ENCODE measurements around the gene MGAT4C.

MGAT4C gene

DNA sequence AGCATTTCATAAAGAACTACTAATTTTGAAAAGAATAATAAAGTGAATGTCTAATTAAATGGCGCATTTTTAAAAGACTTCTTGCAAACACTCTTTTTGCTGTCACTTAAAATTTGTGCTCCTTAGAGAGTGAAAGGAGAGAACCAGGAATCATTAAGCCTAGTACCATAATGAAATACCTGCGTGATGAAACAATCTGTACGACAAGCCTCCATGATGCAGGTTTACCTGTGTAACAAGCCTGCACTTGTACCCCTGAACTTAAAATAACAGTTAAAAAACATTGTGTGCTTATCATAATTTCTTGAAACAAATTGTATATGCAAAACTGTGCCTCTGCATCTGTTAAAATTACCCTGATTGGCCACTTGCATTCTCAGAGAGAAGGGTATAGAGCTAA lies 108.1 kb downstream of the MGAT4C start (continued):
- TF ChIP-seq, protein P1, sequence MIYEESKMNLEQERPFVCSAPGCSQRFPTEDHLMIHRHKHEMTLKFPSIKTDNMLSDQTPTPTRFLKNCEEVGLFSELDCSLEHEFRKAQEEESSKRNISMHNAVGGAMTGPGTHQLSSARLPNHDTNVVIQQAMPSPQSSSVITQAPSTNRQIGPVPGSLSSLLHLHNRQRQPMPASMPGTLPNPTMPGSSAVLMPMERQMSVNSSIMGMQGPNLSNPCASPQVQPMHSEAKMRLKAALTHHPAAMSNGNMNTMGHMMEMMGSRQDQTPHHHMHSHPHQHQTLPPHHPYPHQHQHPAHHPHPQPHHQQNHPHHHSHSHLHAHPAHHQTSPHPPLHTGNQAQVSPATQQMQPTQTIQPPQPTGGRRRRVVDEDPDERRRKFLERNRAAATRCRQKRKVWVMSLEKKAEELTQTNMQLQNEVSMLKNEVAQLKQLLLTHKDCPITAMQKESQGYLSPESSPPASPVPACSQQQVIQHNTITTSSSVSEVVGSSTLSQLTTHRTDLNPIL (CRISPR knock-in tag; IDR thresholded peaks at IDR 0.05; ENCODE audit: low read depth) = no peak
- TF ChIP-seq CSDC2 (CRISPR knock-in tag; IDR thresholded peaks at IDR 0.05) (no peak), ISL1 (CRISPR knock-in tag; IDR thresholded peaks at IDR 0.05) (no peak), PATZ1 (CRISPR knock-in tag; IDR thresholded peaks at IDR 0.05; ENCODE audit: borderline replicate concordance) (no peak), ESRRG (CRISPR knock-in tag; IDR thresholded peaks at IDR 0.05) (no peak)

DNA sequence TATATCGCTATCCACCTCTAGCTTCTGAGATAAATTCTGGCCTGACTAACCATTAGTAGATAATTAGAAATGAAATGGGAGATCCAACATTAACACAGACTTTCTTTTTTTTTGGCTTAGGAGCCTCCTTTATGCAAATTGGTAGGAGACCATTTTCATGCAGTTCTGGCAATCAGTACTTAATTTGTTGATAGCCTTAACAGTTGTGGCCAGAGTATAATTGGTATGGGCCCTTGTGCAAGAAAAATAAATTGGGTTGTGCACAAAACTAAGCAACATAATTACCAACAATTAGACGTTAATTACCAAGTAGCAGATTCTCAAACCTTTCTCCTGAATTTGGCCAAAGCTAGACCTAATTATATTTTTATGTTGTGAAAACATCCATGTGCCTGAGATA lies 111.0 kb downstream of the MGAT4C start:
- ATAC-seq = no peak
- TF ChIP-seq ZNF565 (CRISPR knock-in tag; conservative IDR thresholded peaks at IDR 0.05; ENCODE audit: low read depth) = no peak
- no peak for TF ChIP-seq RARB (CRISPR knock-in tag; IDR thresholded peaks at IDR 0.05)

- no peak for ATAC-seq
- TF ChIP-seq BACH2 (CRISPR knock-in tag; IDR thresholded peaks at IDR 0.05; ENCODE audit: borderline replicate concordance) = no peak
- no peak for TF ChIP-seq CSDC2 (CRISPR knock-in tag; IDR thresholded peaks at IDR 0.05)
- no peak for TF ChIP-seq ZFP3 (CRISPR knock-in tag; IDR thresholded peaks at IDR 0.05)
- TF ChIP-seq SNAI2 (CRISPR knock-in tag; IDR thresholded peaks at IDR 0.05) = no peak
- no peak for TF ChIP-seq OSR1 (CRISPR knock-in tag; IDR thresholded peaks at IDR 0.05)
- TF ChIP-seq ZC3H10 (CRISPR knock-in tag; IDR thresholded peaks at IDR 0.05) = no peak
- no peak for TF ChIP-seq GLIS3 (CRISPR knock-in tag; IDR thresholded peaks at IDR 0.05)
- TF ChIP-seq ARNTL (CRISPR knock-in tag; IDR thresholded peaks at IDR 0.05; ENCODE audit: borderline replicate concordance, low read depth) = no peak
- TF ChIP-seq TOX (CRISPR knock-in tag; IDR thresholded peaks at IDR 0.05; ENCODE audit: borderline replicate concordance) = no peak
- TF ChIP-seq TCF4 (CRISPR knock-in tag; IDR thresholded peaks at IDR 0.05; ENCODE audit: borderline replicate concordance) = no peak
- no peak for TF ChIP-seq ZNF8 (CRISPR knock-in tag; IDR thresholded peaks at IDR 0.05)
- no peak for TF ChIP-seq ZNF70 (CRISPR knock-in tag; IDR thresholded peaks at IDR 0.05)
- no peak for TF ChIP-seq ISL1 (CRISPR knock-in tag; IDR thresholded peaks at IDR 0.05)
- TF ChIP-seq ESRRG (CRISPR knock-in tag; IDR thresholded peaks at IDR 0.05) = no peak
- TF ChIP-seq, protein P1 (CRISPR knock-in tag; IDR thresholded peaks at IDR 0.05; ENCODE audit: low read depth) = no peak
- no peak for TF ChIP-seq TSHZ2 (CRISPR knock-in tag; IDR thresholded peaks at IDR 0.05)
- TF ChIP-seq ZFP30 (CRISPR knock-in tag; IDR thresholded peaks at IDR 0.05) = no peak
- TF ChIP-seq ZNF565 (CRISPR knock-in tag; conservative IDR thresholded peaks at IDR 0.05; ENCODE audit: low read depth) = no peak
These were observed 113.0 kb downstream of the MGAT4C start for GRCh38 chr12:86143162-86143561.

GRCh38 chr12:86139671-86140070 lies 116.5 kb downstream of the MGAT4C start:
- ATAC-seq = no peak
- TF ChIP-seq ARNTL (CRISPR knock-in tag; IDR thresholded peaks at IDR 0.05; ENCODE audit: borderline replicate concordance, low read depth) (no peak), ISL1 (CRISPR knock-in tag; IDR thresholded peaks at IDR 0.05) (no peak), RARB (CRISPR knock-in tag; IDR thresholded peaks at IDR 0.05) (no peak), ZNF70 (CRISPR knock-in tag; IDR thresholded peaks at IDR 0.05) (no peak), SNAI2 (CRISPR knock-in tag; IDR thresholded peaks at IDR 0.05) (no peak), TCF4 (CRISPR knock-in tag; IDR thresholded peaks at IDR 0.05; ENCODE audit: borderline replicate concordance) (no peak), ZFP30 (CRISPR knock-in tag; IDR thresholded peaks at IDR 0.05) (no peak), ZNF565 (CRISPR knock-in tag; conservative IDR thresholded peaks at IDR 0.05; ENCODE audit: low read depth) (no peak)

GRCh38 chr12:86138770-86139169 lies 117.4 kb downstream of the MGAT4C start:
- ATAC-seq = no peak
- TF ChIP-seq TSHZ2 (CRISPR knock-in tag; IDR thresholded peaks at IDR 0.05) (no peak), ZC3H10 (CRISPR knock-in tag; IDR thresholded peaks at IDR 0.05) (no peak), ZFP3 (CRISPR knock-in tag; IDR thresholded peaks at IDR 0.05) (no peak), BACH2 (CRISPR knock-in tag; IDR thresholded peaks at IDR 0.05; ENCODE audit: borderline replicate concordance) (no peak), ISL1 (CRISPR knock-in tag; IDR thresholded peaks at IDR 0.05) (no peak), ZNF565 (CRISPR knock-in tag; conservative IDR thresholded peaks at IDR 0.05; ENCODE audit: low read depth) (no peak), GLIS3 (CRISPR knock-in tag; IDR thresholded peaks at IDR 0.05) (no peak), ZNF8 (CRISPR knock-in tag; IDR thresholded peaks at IDR 0.05) (no peak)
- TF ChIP-seq, protein P2, sequence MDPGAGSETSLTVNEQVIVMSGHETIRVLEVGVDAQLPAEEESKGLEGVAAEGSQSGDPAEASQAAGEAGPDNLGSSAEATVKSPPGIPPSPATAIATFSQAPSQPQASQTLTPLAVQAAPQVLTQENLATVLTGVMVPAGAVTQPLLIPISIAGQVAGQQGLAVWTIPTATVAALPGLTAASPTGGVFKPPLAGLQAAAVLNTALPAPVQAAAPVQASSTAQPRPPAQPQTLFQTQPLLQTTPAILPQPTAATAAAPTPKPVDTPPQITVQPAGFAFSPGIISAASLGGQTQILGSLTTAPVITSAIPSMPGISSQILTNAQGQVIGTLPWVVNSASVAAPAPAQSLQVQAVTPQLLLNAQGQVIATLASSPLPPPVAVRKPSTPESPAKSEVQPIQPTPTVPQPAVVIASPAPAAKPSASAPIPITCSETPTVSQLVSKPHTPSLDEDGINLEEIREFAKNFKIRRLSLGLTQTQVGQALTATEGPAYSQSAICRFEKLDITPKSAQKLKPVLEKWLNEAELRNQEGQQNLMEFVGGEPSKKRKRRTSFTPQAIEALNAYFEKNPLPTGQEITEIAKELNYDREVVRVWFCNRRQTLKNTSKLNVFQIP (CRISPR knock-in tag; IDR thresholded peaks at IDR 0.05; ENCODE audit: borderline replicate concordance, low read depth) = no peak
